Astrocyte of the spinal cord (primary cell): ENCODE results near the gene NCKAP5.

Experiments used
- DNase-seq: peaks from one replicate; pipeline ENCODE4 v3.0.0; 2011; ENCODE audit warnings: low read depth, low spot score
- H3K4me3 ChIP-seq: 2 replicates; pipeline ENCODE4 v1.5.1; 2011; ENCODE audit warnings: low read depth, mild to moderate bottlenecking, low read length, moderate library complexity
- in situ Hi-C: cut with HindIII; loops from 2 replicates; pipeline ENCODE4 v1.10.0; 2017; ENCODE audit warnings: low sequenced_read_pairs
- TF ChIP-seq, protein P1 (sequence below): IDR thresholded peaks from 2 replicates; pipeline ENCODE4 v1.5.1; 2012; ENCODE audit warnings: low read depth, mild to moderate bottlenecking, low read length, inconsistent platforms

The NCKAP5 gene

DNA sequence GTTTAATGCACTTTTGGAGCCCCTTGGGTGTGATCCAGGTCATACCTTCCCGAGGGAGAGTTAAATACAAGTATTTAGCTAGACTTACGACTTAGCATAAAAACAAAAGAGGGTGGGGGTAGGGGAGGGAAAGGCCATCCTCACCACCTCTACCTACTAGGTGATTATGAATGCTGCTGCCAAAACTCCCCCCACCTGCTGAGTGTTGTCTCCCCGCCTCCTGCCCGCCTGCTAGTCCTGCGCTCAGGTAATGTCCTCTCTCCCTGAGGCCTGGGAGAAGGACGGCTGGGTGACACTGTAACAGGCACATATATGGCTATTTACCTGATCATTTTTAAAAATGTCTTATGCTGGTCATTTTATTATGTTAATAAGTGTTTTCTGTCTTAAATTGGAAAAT lies 3.0 kb upstream of the NCKAP5 start:
- no peak for DNase-seq
- no peak overlapping the region for H3K4me3 ChIP-seq
- in situ Hi-C loops = no loop called here
- TF ChIP-seq, protein P1, sequence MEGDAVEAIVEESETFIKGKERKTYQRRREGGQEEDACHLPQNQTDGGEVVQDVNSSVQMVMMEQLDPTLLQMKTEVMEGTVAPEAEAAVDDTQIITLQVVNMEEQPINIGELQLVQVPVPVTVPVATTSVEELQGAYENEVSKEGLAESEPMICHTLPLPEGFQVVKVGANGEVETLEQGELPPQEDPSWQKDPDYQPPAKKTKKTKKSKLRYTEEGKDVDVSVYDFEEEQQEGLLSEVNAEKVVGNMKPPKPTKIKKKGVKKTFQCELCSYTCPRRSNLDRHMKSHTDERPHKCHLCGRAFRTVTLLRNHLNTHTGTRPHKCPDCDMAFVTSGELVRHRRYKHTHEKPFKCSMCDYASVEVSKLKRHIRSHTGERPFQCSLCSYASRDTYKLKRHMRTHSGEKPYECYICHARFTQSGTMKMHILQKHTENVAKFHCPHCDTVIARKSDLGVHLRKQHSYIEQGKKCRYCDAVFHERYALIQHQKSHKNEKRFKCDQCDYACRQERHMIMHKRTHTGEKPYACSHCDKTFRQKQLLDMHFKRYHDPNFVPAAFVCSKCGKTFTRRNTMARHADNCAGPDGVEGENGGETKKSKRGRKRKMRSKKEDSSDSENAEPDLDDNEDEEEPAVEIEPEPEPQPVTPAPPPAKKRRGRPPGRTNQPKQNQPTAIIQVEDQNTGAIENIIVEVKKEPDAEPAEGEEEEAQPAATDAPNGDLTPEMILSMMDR = no peak

DNA sequence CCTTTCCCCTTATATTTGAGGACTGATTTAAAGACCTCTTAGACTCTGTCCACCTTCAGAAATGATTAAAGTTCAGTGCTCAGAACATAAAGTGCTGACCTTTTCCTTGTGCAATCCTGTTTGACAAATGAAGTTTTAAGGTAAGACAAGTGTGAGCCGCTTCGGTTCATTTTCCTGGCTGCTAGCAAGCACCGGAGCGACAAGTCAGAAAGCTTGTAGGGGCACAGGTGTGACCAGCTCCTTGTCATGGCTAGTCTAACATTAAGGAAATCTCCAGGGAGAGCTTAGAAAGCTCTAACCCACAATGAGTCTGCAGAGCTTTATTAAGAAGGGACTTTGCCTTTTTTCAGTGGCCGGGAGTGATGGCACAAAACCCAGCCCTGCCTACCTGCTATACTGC lies 2.3 kb upstream of the NCKAP5 start:
- in situ Hi-C loops = no loop called here
- H3K4me3 ChIP-seq = no peak overlapping the region
- TF ChIP-seq, protein P1 = no peak
- DNase-seq = no peak

DNA sequence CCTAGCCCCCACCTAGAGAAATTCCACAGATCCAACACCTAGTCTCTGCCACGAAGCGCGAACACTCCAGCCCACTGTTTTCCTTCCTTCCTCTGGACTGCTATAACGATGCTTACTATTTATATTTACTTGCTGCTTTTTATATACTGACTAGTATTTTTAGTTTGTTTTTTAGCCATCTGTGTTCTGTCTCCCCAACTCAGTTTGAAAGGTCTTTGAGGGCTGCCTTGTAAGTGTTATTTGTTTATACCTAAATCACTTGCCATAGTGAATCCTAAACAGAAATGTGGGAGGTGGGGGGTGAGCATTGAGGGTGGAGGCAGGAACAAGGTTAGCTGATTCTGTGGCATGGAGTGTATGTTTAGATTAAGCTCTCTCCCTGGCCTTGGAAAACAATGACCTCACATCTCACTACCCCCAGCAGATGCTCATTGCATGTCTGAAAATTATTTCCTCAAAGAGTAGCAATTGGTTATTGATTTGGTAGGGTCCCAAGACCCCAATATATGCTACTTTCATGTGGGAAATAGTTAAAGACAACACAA lies 1.1 kb upstream of the NCKAP5 start:
- TF ChIP-seq, protein P1 = no peak
- H3K4me3 ChIP-seq = no peak overlapping the region
- DNase-seq = no peak
- in situ Hi-C loops = no loop called here

GRCh38 chr2:133568598-133568997 lies 335 bp upstream of the NCKAP5 start:
- H3K4me3 ChIP-seq = peak overlapping the region; percentile 14
- DNase-seq = no peak
- TF ChIP-seq, protein P1 = no peak
- in situ Hi-C loops = no loop called here

DNA sequence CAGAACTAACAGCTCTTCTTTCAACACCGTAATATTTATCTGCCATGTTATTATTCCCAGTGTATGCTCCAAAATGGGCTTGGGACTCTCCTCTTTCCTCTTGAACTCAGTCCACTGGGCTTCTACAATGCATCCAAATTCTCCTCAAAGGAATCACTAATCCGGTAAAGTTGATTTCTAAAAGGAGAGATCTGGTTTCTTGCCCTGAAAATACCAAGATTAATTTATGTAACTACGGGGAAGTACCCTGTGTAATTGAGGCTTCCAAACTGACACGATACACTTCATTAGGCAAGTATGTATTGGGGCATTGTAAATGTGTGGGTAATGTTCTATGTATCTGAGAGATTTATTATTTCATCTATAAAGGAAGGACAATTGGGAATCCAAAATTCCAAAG lies 5.7 kb downstream of the NCKAP5 start:
- TF ChIP-seq, protein P1 = no peak
- in situ Hi-C loops = no loop called here
- no peak overlapping the region for H3K4me3 ChIP-seq
- DNase-seq = no peak

DNA sequence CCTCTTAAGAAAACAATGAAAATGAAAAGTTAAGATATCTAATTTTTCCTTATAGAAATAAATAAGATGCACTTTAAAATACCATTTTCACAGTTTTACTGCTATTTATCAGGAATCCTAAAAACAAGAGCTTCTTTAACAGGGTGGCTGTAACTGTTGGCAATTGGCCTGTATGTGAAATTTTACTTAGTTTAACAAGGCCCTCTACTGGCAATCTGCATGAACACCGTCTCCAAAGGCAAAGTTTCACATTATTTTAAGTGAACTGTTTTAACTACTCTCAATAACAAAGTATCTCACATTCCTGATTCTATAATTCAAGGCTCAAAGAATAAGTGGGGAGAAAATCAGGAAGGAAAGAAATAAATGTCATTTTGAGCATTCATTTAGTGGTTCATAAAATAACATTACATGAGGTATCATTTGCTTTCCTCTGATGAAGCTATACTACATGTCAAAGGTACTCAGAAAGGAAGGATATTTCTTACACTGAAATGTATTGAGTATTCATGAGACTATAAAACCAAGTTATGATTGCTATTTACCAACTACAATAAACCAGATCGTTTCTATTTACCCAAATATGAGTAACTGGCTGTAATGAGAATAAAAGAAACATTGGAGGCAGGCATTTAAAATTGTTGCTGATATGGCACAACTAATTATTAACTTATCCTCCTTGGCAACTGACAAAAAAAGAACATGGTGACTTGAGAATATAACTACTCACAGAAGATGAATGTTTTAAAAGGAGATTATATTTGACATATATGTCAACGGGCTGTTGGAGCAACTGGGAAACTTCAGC lies 7.0 kb downstream of the NCKAP5 start:
- TF ChIP-seq, protein P1 = peak; percentile 75
- H3K4me3 ChIP-seq = no peak overlapping the region
- peak; percentile 85 for DNase-seq
- in situ Hi-C loops = no loop called here
